Astrocyte of the spinal cord (primary cell): ENCODE measurements around the gene PI16.

Experiments
- DNase-seq: peaks from one replicate; pipeline ENCODE4 v3.0.0; 2011; ENCODE audit warnings: low read depth, low spot score
- H3K4me3 ChIP-seq: 2 replicates; pipeline ENCODE4 v1.5.1; 2011; ENCODE audit warnings: low read depth, mild to moderate bottlenecking, low read length, moderate library complexity
- CTCF ChIP-seq: IDR thresholded peaks from 2 replicates; pipeline ENCODE4 v1.5.1; 2012; ENCODE audit warnings: low read depth, mild to moderate bottlenecking, low read length, inconsistent platforms
- in situ Hi-C: cut with HindIII; loops from 2 replicates; pipeline ENCODE4 v1.10.0; 2017; ENCODE audit warnings: low sequenced_read_pairs

PI16 gene

GRCh38 chr6:36955136-36955535 lies 598 bp downstream of the PI16 start:
- no peak for DNase-seq
- H3K4me3 ChIP-seq = no peak overlapping the region
- in situ Hi-C loops = no loop called here
- no peak for TF ChIP-seq CTCF

- TF ChIP-seq CTCF = no peak
- in situ Hi-C loops = no loop called here
- no peak overlapping the region for H3K4me3 ChIP-seq
- no peak for DNase-seq
These were observed 1.3 kb downstream of the PI16 start for GRCh38 chr6:36955671-36956445.

- in situ Hi-C loops = no loop called here
- DNase-seq = no peak
- TF ChIP-seq CTCF = no peak
- no peak overlapping the region for H3K4me3 ChIP-seq
These were observed 1.9 kb downstream of the PI16 start for GRCh38 chr6:36956446-36956820.

GRCh38 chr6:36957773-36958271 lies 3.3 kb downstream of the PI16 start:
- no peak overlapping the region for H3K4me3 ChIP-seq
- DNase-seq = no peak
- no peak for TF ChIP-seq CTCF
- in situ Hi-C loops = no loop called here

GRCh38 chr6:36958775-36959554 lies 4.4 kb downstream of the PI16 start:
- no peak overlapping the region for H3K4me3 ChIP-seq
- TF ChIP-seq CTCF = no peak
- no peak for DNase-seq
- in situ Hi-C loops = no loop called here

- no peak overlapping the region for H3K4me3 ChIP-seq
- no peak for TF ChIP-seq CTCF
- in situ Hi-C loops = no loop called here
- no peak for DNase-seq
These were observed 5.2 kb downstream of the PI16 start for GRCh38 chr6:36959555-36960250.
